ENCODE data around the gene DOK3. TPM values are rescaled to one million over a fixed set of nuclear protein-coding genes. Genes with fewer than 3 reads are reported as not detected.
"Not testable (repeated sequence)": the region's sequence is repeated elsewhere in the genome, so short reads cannot be mapped to it uniquely, and the experiment has no call there.

DOK3 gene
- polyA plus RNA-seq, 3 donors from 2014 or later: 0.48 to 1.3 TPM; not detected in 1

DNA sequence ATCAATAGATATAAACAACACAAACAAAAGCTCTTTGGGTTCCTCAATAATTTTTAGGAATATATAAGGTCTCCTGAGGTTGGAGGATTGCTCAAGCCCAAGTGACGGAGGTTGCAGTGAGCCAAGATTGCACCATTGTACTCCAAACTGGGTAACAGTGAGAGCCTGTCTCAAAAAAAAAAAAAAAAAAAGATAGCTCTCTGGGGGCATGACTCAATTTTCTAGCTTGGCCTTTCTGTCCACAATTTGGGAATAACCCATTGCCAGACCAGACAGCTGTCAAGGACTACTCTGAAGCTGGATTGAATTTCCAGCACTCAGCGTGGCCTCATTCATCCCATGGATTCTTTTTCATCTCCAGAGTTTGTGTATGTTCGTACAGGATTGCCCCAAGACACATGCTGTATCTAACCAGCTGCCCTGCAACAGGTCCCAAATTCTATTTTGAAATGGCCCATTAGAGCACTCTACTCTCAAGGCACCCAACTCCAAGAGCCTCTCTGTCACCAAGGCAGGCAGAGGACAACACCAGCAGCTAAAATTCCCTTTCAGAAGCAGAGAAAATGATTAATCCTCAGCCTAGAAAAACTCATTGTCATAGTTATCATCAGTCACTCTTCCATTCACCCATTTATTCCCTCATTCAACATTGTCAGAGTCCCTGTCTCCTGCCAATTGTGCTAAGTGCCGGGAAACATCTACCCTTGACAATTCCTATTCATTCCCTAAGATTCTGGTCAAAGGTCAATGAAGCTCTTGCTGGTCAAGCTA, 36.0 kb upstream of the DOK3 start:
- Mint-ChIP-seq H3K4me1 (peaks cover 30 to 62% of the 10 kb centered on the region in 2 donors), H3K4me3 (no peak overlapping the region), H3K27ac (peak overlapping the region in 1 of 6 donors; percentile 82), H3K9me3 (no peaks in the 10 kb centered on the region), H3K36me3 (peaks cover 0 to 10% (median 0%) of the 10 kb centered on the region in 3 donors), H3K27me3 (ENCODE audit: low read depth in 3 of 3) (no peaks in the 10 kb centered on the region)
- DNase-seq: no peak

DNA sequence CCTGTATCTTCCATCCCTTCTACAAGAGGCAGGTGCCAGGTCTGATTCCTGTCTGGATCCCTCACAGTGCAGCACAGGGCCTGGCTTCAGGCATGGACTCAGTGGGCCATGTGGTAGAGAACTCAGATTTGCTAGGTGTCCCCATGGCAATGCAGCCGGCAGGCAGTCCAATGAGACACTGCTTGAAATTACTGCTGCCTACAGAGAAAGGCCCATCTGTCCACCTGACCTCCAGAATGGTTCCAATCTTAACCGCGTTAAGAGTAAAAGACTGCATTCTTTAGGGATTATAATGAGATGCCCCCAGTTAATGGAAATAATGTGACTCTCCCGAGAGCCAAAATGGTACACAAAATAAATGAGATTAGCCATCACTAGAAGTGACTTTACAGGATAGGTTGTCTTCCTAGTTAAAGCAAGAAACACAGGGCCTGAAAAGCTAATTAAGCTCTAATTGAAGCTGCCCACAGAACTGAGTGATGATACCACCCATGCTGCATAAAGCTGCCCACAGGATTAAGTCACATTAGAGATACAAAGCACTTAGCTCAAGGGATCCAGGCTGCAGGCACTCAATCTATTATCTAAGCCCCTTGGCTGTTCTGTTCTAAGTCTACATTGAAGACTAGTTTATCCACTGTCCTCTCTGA, 33.3 kb upstream of the DOK3 start:
- DNase-seq: no peak
- H3K9me3 Mint-ChIP-seq: no peaks in the 10 kb centered on the region
- H3K27ac Mint-ChIP-seq: no peak overlapping the region
- peaks cover 0 to 13% (median 0%) of the 10 kb centered on the region in 3 donors for H3K36me3 Mint-ChIP-seq
- no peak overlapping the region for H3K4me3 Mint-ChIP-seq
- peaks cover 20 to 57% of the 10 kb centered on the region in 2 donors for H3K4me1 Mint-ChIP-seq
- peaks cover 0 to 2% (median 0%) of the 10 kb centered on the region in 3 donors for H3K27me3 Mint-ChIP-seq (ENCODE audit: low read depth in 3 of 3)

DNA sequence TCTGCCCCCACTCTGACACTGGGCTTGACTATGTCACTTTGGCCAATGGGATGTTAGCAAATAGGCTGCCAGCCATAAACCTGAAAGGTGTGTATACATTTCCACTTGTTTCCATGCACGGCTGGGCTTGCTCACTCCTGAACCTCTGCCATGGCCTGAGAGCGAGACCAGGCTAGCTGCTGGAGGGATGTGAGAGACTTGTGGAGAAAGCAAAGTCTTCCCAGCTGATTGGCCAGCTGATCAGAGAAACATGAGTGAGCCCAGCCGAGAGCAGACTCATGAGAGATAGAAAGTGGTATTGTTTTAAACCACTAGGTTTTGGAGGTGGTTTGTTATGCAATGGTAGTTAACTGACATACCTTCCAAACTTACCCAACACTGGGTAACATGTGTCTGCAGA, 30.8 kb upstream of the DOK3 start:
- Mint-ChIP-seq H3K4me3 (no peak overlapping the region), H3K27ac (no peak overlapping the region), H3K36me3 (peaks cover 0 to 11% (median 0%) of the 10 kb centered on the region in 3 donors), H3K4me1 (peaks cover 5 to 39% of the 10 kb centered on the region in 2 donors), H3K9me3 (no peaks in the 10 kb centered on the region), H3K27me3 (ENCODE audit: low read depth in 3 of 3) (peaks cover 0 to 4% (median 0%) of the 10 kb centered on the region in 3 donors)
- no peak for DNase-seq

DNA sequence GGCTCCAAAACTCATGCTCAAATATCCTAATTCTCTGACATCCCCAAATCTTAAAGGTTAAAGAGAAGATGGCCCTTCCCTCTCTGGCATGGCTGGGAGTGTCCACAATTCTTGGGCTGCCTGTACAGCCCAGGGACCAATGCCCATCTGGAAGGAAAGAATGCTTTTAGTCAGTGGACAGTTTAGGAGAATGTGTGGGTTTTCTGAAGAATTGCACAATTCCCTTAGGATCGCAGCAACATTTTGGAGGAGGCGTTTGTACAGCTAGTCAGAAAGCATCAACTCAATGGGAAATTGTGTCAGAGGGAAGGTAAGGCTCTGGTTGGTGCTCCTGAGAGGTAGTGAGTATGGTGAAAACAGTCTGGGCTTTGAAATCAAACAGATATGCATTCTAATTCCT, 29.8 kb upstream of the DOK3 start:
- Mint-ChIP-seq H3K27me3 (ENCODE audit: low read depth in 3 of 3) (peaks cover 0 to 4% (median 0%) of the 10 kb centered on the region in 3 donors), H3K4me3 (no peak overlapping the region), H3K4me1 (peaks cover 5 to 35% of the 10 kb centered on the region in 2 donors), H3K36me3 (peaks cover 0 to 16% (median 0%) of the 10 kb centered on the region in 3 donors), H3K27ac (no peak overlapping the region), H3K9me3 (no peaks in the 10 kb centered on the region)
- no peak for DNase-seq

DNA sequence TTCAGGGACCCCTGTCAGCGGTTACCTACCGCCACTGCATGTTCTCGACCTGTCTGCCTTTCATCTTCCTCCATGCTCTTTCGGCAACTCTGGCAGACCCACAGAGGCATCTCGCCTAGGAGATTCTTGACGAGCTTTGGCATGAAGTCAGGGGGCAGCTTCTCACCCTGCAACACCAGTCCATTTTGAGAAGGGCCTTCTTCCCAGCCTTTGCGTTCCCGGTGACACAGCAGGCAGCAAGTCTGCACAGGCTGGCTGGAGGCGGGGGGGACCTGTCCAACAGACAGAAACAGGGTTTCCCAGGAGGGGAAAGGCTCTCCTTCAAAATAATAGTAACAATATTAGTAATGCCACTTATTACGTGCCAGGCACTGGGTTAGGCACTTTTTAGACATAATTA, 29.2 kb upstream of the DOK3 start:
- no peak for DNase-seq
- H3K4me1 Mint-ChIP-seq: peaks cover 5 to 30% of the 10 kb centered on the region in 2 donors
- H3K9me3 Mint-ChIP-seq: no peaks in the 10 kb centered on the region
- peaks cover 0 to 17% (median 0%) of the 10 kb centered on the region in 3 donors for H3K36me3 Mint-ChIP-seq
- no peak overlapping the region for H3K27ac Mint-ChIP-seq
- peaks cover 0 to 4% (median 0%) of the 10 kb centered on the region in 3 donors for H3K27me3 Mint-ChIP-seq (ENCODE audit: low read depth in 3 of 3)
- no peak overlapping the region for H3K4me3 Mint-ChIP-seq

DNA sequence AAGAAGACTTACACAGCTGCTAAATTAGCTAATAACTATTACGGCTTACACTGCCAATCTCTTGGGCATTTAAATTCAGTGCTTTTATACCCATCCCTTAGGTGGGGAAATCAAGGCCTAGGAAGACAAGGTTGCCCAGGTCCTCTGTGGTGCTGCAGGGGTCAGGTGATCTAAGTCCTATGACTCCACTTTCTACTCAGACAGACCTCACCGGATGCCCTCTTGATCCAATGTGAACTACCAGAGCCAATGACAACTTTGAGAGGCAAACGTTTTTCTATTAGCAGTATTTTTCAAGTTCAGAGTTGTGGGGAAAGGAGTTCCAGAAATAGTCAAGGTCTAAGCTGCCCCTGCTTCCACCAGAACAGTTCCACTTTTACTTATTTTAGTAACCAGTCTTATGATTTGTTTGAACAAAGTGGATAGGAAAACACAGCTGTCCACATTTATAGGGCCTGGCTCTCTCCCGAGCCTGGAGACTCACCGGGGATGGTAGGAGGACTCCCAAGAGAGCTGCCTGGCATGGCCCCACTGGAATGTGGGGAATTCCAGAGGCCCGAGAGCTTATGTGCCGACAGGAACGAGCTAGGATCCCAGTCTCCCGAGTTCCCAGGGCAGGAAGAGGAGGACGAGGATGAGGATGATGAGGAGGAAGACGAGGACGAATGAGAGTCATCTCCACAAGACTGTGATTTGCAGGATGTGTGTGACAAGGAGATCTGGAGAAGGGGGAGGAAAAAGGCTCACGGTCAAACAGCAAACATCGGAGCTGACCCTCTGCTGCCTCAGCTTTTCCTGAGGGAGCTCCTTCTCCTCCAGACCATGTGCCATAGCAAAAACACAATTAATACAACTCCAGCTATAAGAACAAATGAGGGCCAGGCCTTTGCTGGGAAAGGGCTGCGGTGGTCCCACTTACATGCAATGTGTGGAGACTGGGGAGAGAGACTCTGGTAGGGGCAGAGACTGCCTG, 28.0 kb upstream of the DOK3 start:
- Mint-ChIP-seq H3K27me3 (ENCODE audit: low read depth in 3 of 3) (peaks cover 0 to 4% (median 0%) of the 10 kb centered on the region in 3 donors), H3K4me1 (peaks cover 5 to 20% of the 10 kb centered on the region in 2 donors), H3K4me3 (no peak overlapping the region), H3K36me3 (peaks cover 0 to 24% (median 0%) of the 10 kb centered on the region in 3 donors), H3K9me3 (no peaks in the 10 kb centered on the region), H3K27ac (peak overlapping the region in 2 of 6 donors; percentile 19 to 62)
- DNase-seq: no peak

DNA sequence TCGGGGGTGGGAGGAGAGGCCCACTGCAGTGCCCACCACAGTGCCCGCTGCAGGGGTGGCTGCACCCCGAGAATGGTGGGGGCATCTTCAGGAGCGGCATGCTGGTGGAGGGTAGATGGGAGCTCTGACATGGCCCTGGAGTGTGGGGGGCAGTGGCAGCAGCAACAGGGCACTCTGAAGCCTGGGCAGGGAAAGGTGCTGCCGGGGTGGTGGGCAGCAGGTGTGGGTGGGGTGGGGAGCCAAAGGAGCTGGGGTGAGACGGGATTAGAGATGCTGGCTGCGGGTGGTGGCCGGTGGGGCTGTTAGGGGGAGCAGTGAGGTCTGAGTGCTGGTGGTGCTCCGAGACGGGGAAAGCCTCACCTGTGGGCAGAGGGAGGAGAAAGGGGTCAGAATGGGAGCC, 26.8 kb upstream of the DOK3 start:
- Mint-ChIP-seq H3K27ac (no peak overlapping the region), H3K36me3 (peaks cover 0 to 25% (median 4%) of the 10 kb centered on the region in 3 donors), H3K4me1 (peaks cover 3 to 15% of the 10 kb centered on the region in 2 donors), H3K27me3 (ENCODE audit: low read depth in 3 of 3) (peaks cover 0 to 4% (median 0%) of the 10 kb centered on the region in 3 donors), H3K9me3 (no peaks in the 10 kb centered on the region), H3K4me3 (no peak overlapping the region)
- DNase-seq: no peak

DNA sequence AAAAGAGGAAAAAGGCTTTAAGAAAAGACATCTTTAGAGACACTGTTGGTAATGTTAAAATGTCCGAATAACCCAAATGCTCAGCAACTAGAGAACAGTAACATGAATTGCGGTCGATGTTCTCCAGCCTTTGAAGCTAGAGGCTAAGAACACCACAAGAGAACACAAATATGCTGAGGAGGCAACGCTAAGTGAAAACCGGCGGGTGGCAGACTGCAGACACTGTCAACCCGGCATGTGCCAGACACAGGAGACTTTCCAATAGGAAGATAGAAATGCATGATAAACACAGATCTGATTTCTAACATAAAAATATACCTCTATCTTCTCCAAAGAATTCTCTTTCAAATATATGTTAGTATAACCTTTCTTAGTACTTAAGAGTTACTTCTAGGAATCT, 25.5 kb upstream of the DOK3 start:
- no peak for DNase-seq
- Mint-ChIP-seq H3K36me3 (peaks cover 0 to 33% (median 7%) of the 10 kb centered on the region in 3 donors), H3K27me3 (ENCODE audit: low read depth in 3 of 3) (peaks cover 0 to 4% (median 0%) of the 10 kb centered on the region in 3 donors), H3K27ac (peak overlapping the region in 1 of 6 donors; percentile 17), H3K4me3 (no peak overlapping the region), H3K4me1 (peaks cover 2 to 6% of the 10 kb centered on the region in 2 donors), H3K9me3 (no peaks in the 10 kb centered on the region)

DNA sequence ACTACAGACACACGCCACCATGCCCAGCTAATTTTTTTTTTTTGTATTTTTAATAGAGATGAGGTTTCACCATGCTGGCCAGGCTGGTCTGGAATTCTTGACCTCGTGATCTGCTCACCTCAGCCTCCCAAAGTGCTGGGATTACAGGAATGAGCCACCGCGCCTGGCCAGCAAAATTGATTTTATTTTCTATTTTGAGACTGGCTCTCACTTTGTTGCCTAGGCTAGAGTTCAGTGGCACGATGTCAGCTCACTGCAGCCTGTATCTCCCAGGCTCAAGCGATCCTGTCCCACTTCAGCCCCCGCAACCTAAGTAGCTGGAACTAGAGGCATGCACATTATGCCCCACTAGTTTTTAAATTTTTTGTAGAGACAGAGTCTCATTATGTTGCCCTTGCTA, 24.8 kb upstream of the DOK3 start:
- DNase-seq; H3K4me1 Mint-ChIP-seq; H3K9me3 Mint-ChIP-seq; H3K27me3 Mint-ChIP-seq (ENCODE audit: low read depth in 3 of 3); H3K27ac Mint-ChIP-seq; H3K4me3 Mint-ChIP-seq: not testable (repeated sequence)
- H3K36me3 Mint-ChIP-seq: peaks cover 0 to 36% (median 7%) of the 10 kb centered on the region in 3 donors

DNA sequence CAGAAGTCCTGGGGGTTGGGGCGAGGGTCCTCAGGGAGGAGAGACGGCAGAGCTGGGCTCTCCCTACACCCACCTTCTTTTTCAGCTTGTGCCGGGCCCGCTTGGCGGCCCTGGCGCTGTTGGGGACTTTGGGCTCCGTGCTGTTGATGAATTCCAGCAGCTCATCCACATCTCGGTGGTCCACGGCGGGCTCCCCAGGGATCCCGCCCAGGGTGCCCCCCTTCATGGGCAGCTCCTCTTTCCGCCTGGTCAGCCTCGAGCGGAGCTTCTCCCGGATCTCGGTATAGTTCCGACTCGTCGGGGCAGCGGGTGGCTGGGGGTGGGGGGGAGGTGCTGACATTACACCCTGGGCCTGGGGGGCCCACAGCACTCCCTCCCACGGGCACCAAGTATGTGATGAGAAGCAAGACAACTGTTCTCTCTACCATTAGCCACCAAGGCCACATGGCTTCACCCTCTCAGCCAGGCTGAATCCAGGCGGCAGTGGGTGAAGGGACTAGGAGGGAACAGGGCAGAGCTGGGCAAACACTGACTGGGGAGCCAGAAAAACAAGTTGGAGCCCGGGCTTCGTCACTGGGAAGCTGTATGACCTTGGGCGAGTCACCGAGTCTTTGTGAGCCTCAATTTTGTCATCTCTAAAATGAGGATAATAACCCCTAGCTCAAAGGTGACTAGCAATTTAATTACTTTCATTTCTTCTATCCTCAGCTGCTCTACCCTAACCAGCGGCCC, 21.7 kb upstream of the DOK3 start:
- H3K4me1 Mint-ChIP-seq: peaks cover 2 to 6% of the 10 kb centered on the region in 2 donors
- H3K4me3 Mint-ChIP-seq: no peak overlapping the region
- H3K27ac Mint-ChIP-seq: peak overlapping the region in 1 of 6 donors; percentile 4
- H3K27me3 Mint-ChIP-seq (ENCODE audit: low read depth in 3 of 3): no peaks in the 10 kb centered on the region
- H3K36me3 Mint-ChIP-seq: peaks cover 0 to 33% (median 10%) of the 10 kb centered on the region in 3 donors
- no peaks in the 10 kb centered on the region for H3K9me3 Mint-ChIP-seq
- no peak for DNase-seq

DNA sequence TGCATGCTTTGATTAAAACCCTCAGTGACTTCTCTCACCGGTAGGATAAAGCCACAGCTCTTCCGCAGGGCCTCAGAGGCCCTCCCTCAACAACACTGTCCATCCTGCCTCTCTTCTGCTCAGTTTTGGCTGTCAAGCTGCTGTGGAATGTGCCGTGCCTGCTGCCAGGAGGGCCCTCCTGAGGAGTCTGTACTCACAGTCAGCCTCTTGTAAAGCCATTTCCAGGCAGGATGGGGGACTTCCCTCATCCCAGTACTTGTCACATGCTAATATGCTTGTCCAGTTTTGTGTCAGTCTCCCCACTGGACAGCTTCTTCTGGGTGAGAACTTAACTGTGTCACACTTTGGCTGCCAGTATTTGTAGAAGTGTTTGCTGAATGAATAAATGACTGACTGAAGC, 21.0 kb upstream of the DOK3 start:
- peaks cover 0 to 33% (median 10%) of the 10 kb centered on the region in 3 donors for H3K36me3 Mint-ChIP-seq
- H3K9me3 Mint-ChIP-seq: no peaks in the 10 kb centered on the region
- H3K27ac Mint-ChIP-seq: peak overlapping the region in 1 of 6 donors; percentile 4
- no peak overlapping the region for H3K4me3 Mint-ChIP-seq
- peaks cover 2 to 6% of the 10 kb centered on the region in 2 donors for H3K4me1 Mint-ChIP-seq
- no peaks in the 10 kb centered on the region for H3K27me3 Mint-ChIP-seq (ENCODE audit: low read depth in 3 of 3)
- no peak for DNase-seq

DNA sequence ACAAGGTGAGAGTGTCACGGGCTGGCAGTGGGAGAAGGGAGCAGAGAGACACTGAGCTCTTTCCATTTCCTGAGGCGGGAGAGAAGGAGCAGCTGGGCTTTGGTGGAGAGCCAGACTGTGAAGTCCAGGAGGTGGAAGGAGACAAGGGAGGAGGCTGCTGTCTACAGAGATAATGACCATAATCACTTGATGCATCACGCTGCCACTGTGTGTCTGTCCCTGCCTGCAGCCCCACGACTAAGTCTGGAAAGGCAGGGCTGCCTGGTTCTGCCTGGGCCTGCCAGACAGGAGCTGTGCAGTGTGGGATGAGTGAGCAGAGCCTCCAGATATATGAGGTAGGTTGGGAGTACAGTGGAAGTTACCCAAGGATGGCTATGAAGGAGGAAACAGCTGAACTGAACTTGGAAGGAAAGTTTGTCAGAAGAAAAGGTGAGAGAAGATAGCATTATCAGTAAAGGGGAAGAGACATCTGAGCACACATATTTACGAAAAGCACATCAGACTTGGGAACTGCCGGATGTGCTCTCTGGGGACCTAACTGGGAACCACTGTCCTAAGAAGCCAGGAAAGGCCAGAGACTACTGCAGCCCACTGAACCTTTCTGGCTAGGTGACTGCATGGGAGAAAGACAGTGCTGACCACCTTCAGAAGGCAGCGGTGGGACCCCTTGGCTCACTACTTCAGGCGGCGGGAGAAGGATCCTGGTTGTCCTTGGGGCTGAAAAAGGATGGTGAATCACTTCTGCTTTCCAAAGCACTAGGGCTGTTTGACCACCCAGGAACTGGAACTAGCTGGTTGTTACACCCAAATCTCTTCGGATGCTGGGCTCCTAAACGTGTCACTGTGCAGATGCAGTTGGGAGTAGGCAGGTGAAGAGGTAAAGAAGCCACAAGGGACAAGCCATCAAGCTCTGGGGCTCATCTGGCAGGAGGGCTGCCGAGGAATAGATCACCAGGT, 19.9 kb upstream of the DOK3 start:
- Mint-ChIP-seq H3K4me1 (peaks cover 2 to 6% of the 10 kb centered on the region in 2 donors), H3K4me3 (no peak overlapping the region), H3K27me3 (ENCODE audit: low read depth in 3 of 3) (no peaks in the 10 kb centered on the region), H3K27ac (peak overlapping the region in 3 of 6 donors; percentile 32 to 60 (median 36)), H3K9me3 (no peaks in the 10 kb centered on the region), H3K36me3 (peaks cover 0 to 26% (median 10%) of the 10 kb centered on the region in 3 donors)
- DNase-seq: no peak

All from immature natural killer cell (primary cell).